NK-92 (cell line): ENCODE results near the gene PXN.

ENCODE experiments used
- DNase-seq: peaks from one replicate; lab custom pipeline; 2025; ENCODE audit not compliant: unreplicated experiment; lab: John Stamatoyannopoulos, UW

Gene PXN

GRCh38 chr12:120265473-120266179, at the start of gene PXN:
Gene PXN (minus strand): TSS chr12:120265730. CDS start chr12:120265629, 101 bp downstream.
- DNase-seq: peak; percentile 50

- no peak for DNase-seq
Observed at GRCh38 chr12:120314220-120314619, 48.7 kb upstream of the PXN start.

GRCh38 chr12:120301962-120302815, 36.7 kb upstream of the PXN start, which contains the start of gene SIRT4:
Gene SIRT4 (plus strand): TSS chr12:120302321. CDS start chr12:120303562, 1,241 bp downstream.
- peak; percentile 38 for DNase-seq

- DNase-seq: peak; percentile 5
Observed at GRCh38 chr12:120292661-120293531, 27.4 kb upstream of the PXN start, which contains the start of gene RNU4-1. Gene RNU4-1 (minus strand): TSS chr12:120293237.

GRCh38 chr12:120292411-120292660, 26.8 kb upstream of the PXN start:
- DNase-seq: no peak

GRCh38 chr12:120290609-120291305, 25.2 kb upstream of the PXN start:
- no peak for DNase-seq

- DNase-seq: no peak
Observed at GRCh38 chr12:120287491-120287890, 22.0 kb upstream of the PXN start.

GRCh38 chr12:120286768-120287490, 21.4 kb upstream of the PXN start:
- DNase-seq: no peak

- DNase-seq: no peak
Observed at GRCh38 chr12:120284381-120284780, 18.9 kb upstream of the PXN start.

- no peak for DNase-seq
Observed at GRCh38 chr12:120283318-120283717, 17.8 kb upstream of the PXN start.

- no peak for DNase-seq
Observed at GRCh38 chr12:120278137-120279069, 12.9 kb upstream of the PXN start.

- DNase-seq: no peak
Observed at GRCh38 chr12:120276734-120277133, 11.2 kb upstream of the PXN start.

- DNase-seq: no peak
Observed at GRCh38 chr12:120267736-120268135, 2.2 kb upstream of the PXN start.

GRCh38 chr12:120266180-120266870, 795 bp upstream of the PXN start:
- DNase-seq: no peak

- no peak for DNase-seq
Observed at GRCh38 chr12:120264904-120265472, 542 bp downstream of the PXN start.

GRCh38 chr12:120264086-120264903, 1.2 kb downstream of the PXN start:
- no peak for DNase-seq

GRCh38 chr12:120263748-120264085, 1.8 kb downstream of the PXN start:
- DNase-seq: no peak
